ENCODE results near the gene VPS45. TPM values are rescaled to one million over a fixed set of nuclear protein-coding genes. Genes with fewer than 3 reads are reported as not detected.

VPS45 gene
- total and polyA plus RNA-seq, 10 donors = 16.2 to 62.8 (median 42.1) TPM

- no peaks in the 10 kb centered on the region for H3K36me3 ChIP-seq
- H3K4me1 ChIP-seq = peaks cover 0 to 63% (median 2%) of the 10 kb centered on the region in 6 donors
- no peaks in the 10 kb centered on the region for H3K9me3 ChIP-seq
- WGBS, 5 donors = 89 to 94% (median 90%) methylated on average over 7 of the region's 7 CpGs
- peak overlapping the region in 1 of 8 donors; percentile 37 for H3K27ac ChIP-seq
- TF ChIP-seq POLR2A (IDR thresholded peaks at IDR 0.05) = no peak
- TF ChIP-seq CTCF (IDR thresholded peaks at IDR 0.05 in 8 of 11, conservative IDR thresholded peaks at IDR 0.05 in 3 of 11) = no peak
- TF ChIP-seq POLR2AphosphoS5 (IDR thresholded peaks at IDR 0.05) = no peak
- no peak for DNase-seq
- no peaks in the 10 kb centered on the region for H3K27me3 ChIP-seq (replicated peaks in 1 of 7)
- H3K4me3 ChIP-seq = no peak overlapping the region
- intact Hi-C loops (cut with DNase I; ENCODE audit: low total_unique reads) = loop anchor here (10.0 kb wide), 1 partner anchor 225 kb away; no protein-coding TSS in a partner anchor
These were observed 112.3 kb downstream of the VPS45 start for GRCh38 chr1:150179867-150180266.

GRCh38 chr1:150180474-150180873, 112.9 kb downstream of the VPS45 start:
- Histone ChIP-seq H3K4me1 (peaks cover 0 to 63% (median 2%) of the 10 kb centered on the region in 6 donors), H3K36me3 (no peaks in the 10 kb centered on the region), H3K4me3 (no peak overlapping the region), H3K27ac (peak overlapping the region in 2 of 8 donors; percentile 10 to 37), H3K27me3 (replicated peaks in 1 of 7) (no peaks in the 10 kb centered on the region), H3K9me3 (no peaks in the 10 kb centered on the region)
- TF ChIP-seq POLR2AphosphoS5 (IDR thresholded peaks at IDR 0.05) = no peak
- TF ChIP-seq CTCF (IDR thresholded peaks at IDR 0.05 in 8 of 11, conservative IDR thresholded peaks at IDR 0.05 in 3 of 11) = no peak
- no peak for TF ChIP-seq POLR2A (IDR thresholded peaks at IDR 0.05)
- no peak for DNase-seq
- intact Hi-C loops (cut with DNase I; ENCODE audit: low total_unique reads) = loop anchor here (10.0 kb wide), 1 partner anchor 226 kb away; no protein-coding TSS in a partner anchor
- 35 to 56% (median 43%) methylated on average over 5 of the region's 5 CpGs for WGBS, 5 donors

DNA sequence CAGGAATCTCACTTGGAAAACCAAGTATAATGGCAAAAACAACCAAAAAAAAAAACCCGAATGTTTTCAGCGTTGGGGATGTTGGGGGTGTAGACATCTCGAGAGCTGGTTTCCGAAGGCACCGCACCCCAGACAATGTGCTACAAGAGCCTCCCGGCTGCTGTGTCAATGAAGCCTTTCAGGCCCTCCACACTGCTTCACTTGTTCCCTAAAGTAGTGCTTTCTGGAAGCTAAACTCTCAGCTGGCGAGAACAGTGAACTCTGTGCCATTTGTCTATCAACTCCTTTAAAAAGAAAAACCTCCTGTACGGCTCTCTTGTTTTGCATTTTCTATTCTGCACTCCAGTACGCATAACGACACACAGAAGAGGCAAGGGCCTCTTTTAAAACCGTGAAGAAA, 114.7 kb downstream of the VPS45 start:
- H3K4me1 ChIP-seq = peaks cover 0 to 77% (median 11%) of the 10 kb centered on the region in 6 donors
- intact Hi-C loops (cut with DNase I; ENCODE audit: low total_unique reads) = loop anchor here (10.0 kb wide), 1 partner anchor 227 kb away; no protein-coding TSS in a partner anchor

More for the DNA sequence above, 114.7 kb downstream of the VPS45 start:
- WGBS, 5 donors = 89 to 95% (median 93%) methylated on average over 11 of the region's 11 CpGs
- Histone ChIP-seq H3K9me3 (no peaks in the 10 kb centered on the region), H3K27ac (no peak overlapping the region), H3K27me3 (replicated peaks in 1 of 7) (no peaks in the 10 kb centered on the region), H3K4me3 (no peak overlapping the region), H3K36me3 (no peaks in the 10 kb centered on the region)
- DNase-seq = no peak
- no peak for TF ChIP-seq CTCF (IDR thresholded peaks at IDR 0.05 in 8 of 11, conservative IDR thresholded peaks at IDR 0.05 in 3 of 11)
- TF ChIP-seq POLR2A (IDR thresholded peaks at IDR 0.05) = no peak
- no peak for TF ChIP-seq POLR2AphosphoS5 (IDR thresholded peaks at IDR 0.05)
